NB4 (cell line): ENCODE measurements around the gene CD164L2.
A peak's percentile ranks its signal among the peaks of the same experiment; 100 is the strongest.
"Not testable (repeated sequence)": the region's sequence is repeated elsewhere in the genome, so short reads cannot be mapped to it uniquely, and the experiment has no call there.

Experiments used
- DNase-seq: peaks from one replicate; pipeline ENCODE4 v3.0.0; 2010; ENCODE audit warnings: low read depth
- H3K4me3 ChIP-seq: one replicate; pipeline ENCODE4 v1.5.1; 2011; ENCODE audit warnings: mild to moderate bottlenecking, low read depth, low read length, moderate library complexity
- CTCF ChIP-seq: IDR thresholded peaks from one replicate; pipeline ENCODE4 v1.5.1; 2012; ENCODE audit warnings: low read depth, low read length
- MAX ChIP-seq: IDR thresholded peaks from 2 replicates; pipeline ENCODE4 v1.6.1; 2011; ENCODE audit warnings: low read depth, low read length
- MYC ChIP-seq: IDR thresholded peaks from 2 replicates; pipeline ENCODE4 v1.6.1; 2011; ENCODE audit warnings: low read depth, low read length
- POLR2A ChIP-seq: IDR thresholded peaks from 2 replicates; pipeline ENCODE4 v1.6.1; 2011; ENCODE audit warnings: mild to moderate bottlenecking; ENCODE audit not compliant: insufficient read length; ENCODE audit errors: extremely low read depth

Gene CD164L2

GRCh38 chr1:27393641-27394281, 10.6 kb upstream of the CD164L2 start:
- DNase-seq: no peak
- H3K4me3 ChIP-seq: no peak overlapping the region
- TF ChIP-seq MAX: no peak
- TF ChIP-seq MYC: no peak
- no peak for TF ChIP-seq CTCF
- TF ChIP-seq POLR2A: no peak

GRCh38 chr1:27392778-27393635, 9.9 kb upstream of the CD164L2 start:
- peak overlapping the region; percentile 73 for H3K4me3 ChIP-seq
- peak; percentile 32 for DNase-seq
- TF ChIP-seq CTCF (peak; percentile 33), POLR2A (no peak), MAX (no peak)

- H3K4me3 ChIP-seq: peak within 1 kb of the TSS; percentile 73
- peak; percentile 93 for DNase-seq
- TF ChIP-seq MAX (peak; percentile 51), CTCF (peak; percentile 56), POLR2A (peak; percentile 33), MYC (0 out of 2 replicates have a peak, but pooled peaks have one; percentile 30)
Measured at GRCh38 chr1:27392096-27392777, 9.1 kb upstream of the CD164L2 start, which contains the start of gene GPR3. GPR3 (plus strand) TSS chr1:27392622; CDS start chr1:27393799, 1,177 bp downstream.

- no peak for DNase-seq
- no peak overlapping the region for H3K4me3 ChIP-seq
- TF ChIP-seq POLR2A (no peak), MYC (no peak), CTCF (no peak), MAX (no peak)
Measured at GRCh38 chr1:27391511-27392095, 8.5 kb upstream of the CD164L2 start.

GRCh38 chr1:27388337-27389005, 5.3 kb upstream of the CD164L2 start:
- TF ChIP-seq CTCF (peak; percentile 90), MYC (no peak), POLR2A (no peak)
- no peak overlapping the region for H3K4me3 ChIP-seq
- peak; percentile 65 for DNase-seq

GRCh38 chr1:27384797-27385196, 1.7 kb upstream of the CD164L2 start:
- DNase-seq, H3K4me3 ChIP-seq: not testable (repeated sequence)
